Stimulated activated naive B cell treated with anti-CD40 and anti-IgM and Interleukin-4, amounts not matched to agents 10 μg/mL and 1 μg/mL and 100 μg/mL, for 72 hours (primary cell): ENCODE data around the gene PVALB.
"Not testable (repeated sequence)": the region's sequence is repeated elsewhere in the genome, so short reads cannot be mapped to it uniquely, and the experiment has no call there.

ENCODE experiments used
- ATAC-seq, 2 donors: fragments of 150-1000 bp; cut with Tn5 transposase; replicated peaks; 2 replicates each; pipeline ENCODE4 v1.10.0; 2021; ENCODE audit warnings: moderate library complexity in 1 of 2
- DNase-seq: peaks from one replicate; pipeline ENCODE4 v3.0.0; 2021
- H3K27ac Mint-ChIP-seq: one replicate; pipeline ENCODE4 v1.8.0; 2022; ENCODE audit warnings: mild to moderate bottlenecking, mixed read lengths
- H3K27me3 Mint-ChIP-seq, 2 donors: one replicate each; pipeline ENCODE4 v1.8.0; 2022; ENCODE audit warnings: mixed read lengths in 2 of 2
- H3K36me3 Mint-ChIP-seq, 2 donors: one replicate each; pipeline ENCODE4 v1.8.0; 2022; ENCODE audit warnings: mixed read lengths in 2 of 2, mild to moderate bottlenecking in 1 of 2
- H3K4me1 Mint-ChIP-seq, 2 donors: one replicate each; pipeline ENCODE4 v1.8.0; 2022; ENCODE audit warnings: mixed read lengths in 2 of 2, mild to moderate bottlenecking in 1 of 2
- H3K4me3 Mint-ChIP-seq, 2 donors: one replicate each; pipeline ENCODE4 v1.8.0; 2022; ENCODE audit warnings: mild to moderate bottlenecking in 2 of 2, mixed read lengths in 2 of 2, moderate library complexity in 1 of 2
- H3K9me3 Mint-ChIP-seq, 2 donors: one replicate each; pipeline ENCODE4 v1.8.0; 2022; ENCODE audit warnings: mixed read lengths in 2 of 2, mild to moderate bottlenecking in 1 of 2

PVALB gene

GRCh38 chr22:36759481-36760159 lies 57.2 kb downstream of the PVALB start:
- ATAC-seq (no peak), DNase-seq (no peak)
- H3K4me3 Mint-ChIP-seq, result no peak overlapping the region
- H3K36me3 Mint-ChIP-seq, result peaks cover 22 to 30% of the 10 kb centered on the region in 2 donors
- peaks cover 2 to 11% of the 10 kb centered on the region in 2 donors for H3K4me1 Mint-ChIP-seq
- peaks cover 7% of the 10 kb centered on the region in 2 donors for H3K27me3 Mint-ChIP-seq
- H3K27ac Mint-ChIP-seq, result no peak overlapping the region
- H3K9me3 Mint-ChIP-seq, result no peaks in the 10 kb centered on the region

GRCh38 chr22:36758792-36759271 lies 58.0 kb downstream of the PVALB start:
- Mint-ChIP-seq H3K4me1 (peaks cover 2 to 11% of the 10 kb centered on the region in 2 donors), H3K9me3 (no peaks in the 10 kb centered on the region), H3K27ac (no peak overlapping the region), H3K4me3 (no peak overlapping the region), H3K36me3 (peaks cover 15 to 23% of the 10 kb centered on the region in 2 donors), H3K27me3 (peaks cover 7 to 9% of the 10 kb centered on the region in 2 donors)
- ATAC-seq (no peak), DNase-seq (no peak)

DNA sequence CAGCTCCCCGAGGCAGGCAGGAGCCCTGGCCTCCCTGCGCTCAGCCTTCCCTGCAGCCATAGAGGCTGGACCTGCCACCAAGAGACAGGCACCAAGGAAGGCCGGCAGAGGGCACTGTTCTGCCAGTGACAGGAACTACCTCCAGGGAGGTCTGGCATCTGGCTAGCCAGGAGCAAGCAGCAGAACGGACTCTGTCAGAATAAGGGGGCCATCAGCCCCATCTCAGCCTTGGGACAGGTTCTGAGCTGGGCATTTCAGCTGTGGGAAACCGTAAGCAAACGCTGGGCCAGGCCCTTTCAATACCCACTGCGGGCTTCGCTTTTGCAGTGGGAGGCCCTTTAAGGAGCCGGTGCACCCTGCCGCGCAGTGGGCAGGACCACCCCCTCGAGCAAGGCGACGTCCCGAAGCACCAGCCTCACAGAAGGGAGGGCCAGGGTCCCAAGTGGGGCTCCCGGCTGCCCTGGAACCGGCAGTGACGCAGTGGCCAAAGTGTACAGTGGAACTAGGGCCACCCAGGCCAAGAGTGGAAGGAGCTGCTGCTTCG lies 59.1 kb downstream of the PVALB start:
- peak; percentile 95 to 99 for ATAC-seq
- Mint-ChIP-seq H3K4me3 (no peak overlapping the region), H3K9me3 (no peaks in the 10 kb centered on the region), H3K4me1 (peaks cover 2 to 11% of the 10 kb centered on the region in 2 donors), H3K36me3 (peaks cover 5 to 17% of the 10 kb centered on the region in 2 donors), H3K27ac (no peak overlapping the region), H3K27me3 (peaks cover 16 to 17% of the 10 kb centered on the region in 2 donors)
- peak; percentile 61 for DNase-seq

DNA sequence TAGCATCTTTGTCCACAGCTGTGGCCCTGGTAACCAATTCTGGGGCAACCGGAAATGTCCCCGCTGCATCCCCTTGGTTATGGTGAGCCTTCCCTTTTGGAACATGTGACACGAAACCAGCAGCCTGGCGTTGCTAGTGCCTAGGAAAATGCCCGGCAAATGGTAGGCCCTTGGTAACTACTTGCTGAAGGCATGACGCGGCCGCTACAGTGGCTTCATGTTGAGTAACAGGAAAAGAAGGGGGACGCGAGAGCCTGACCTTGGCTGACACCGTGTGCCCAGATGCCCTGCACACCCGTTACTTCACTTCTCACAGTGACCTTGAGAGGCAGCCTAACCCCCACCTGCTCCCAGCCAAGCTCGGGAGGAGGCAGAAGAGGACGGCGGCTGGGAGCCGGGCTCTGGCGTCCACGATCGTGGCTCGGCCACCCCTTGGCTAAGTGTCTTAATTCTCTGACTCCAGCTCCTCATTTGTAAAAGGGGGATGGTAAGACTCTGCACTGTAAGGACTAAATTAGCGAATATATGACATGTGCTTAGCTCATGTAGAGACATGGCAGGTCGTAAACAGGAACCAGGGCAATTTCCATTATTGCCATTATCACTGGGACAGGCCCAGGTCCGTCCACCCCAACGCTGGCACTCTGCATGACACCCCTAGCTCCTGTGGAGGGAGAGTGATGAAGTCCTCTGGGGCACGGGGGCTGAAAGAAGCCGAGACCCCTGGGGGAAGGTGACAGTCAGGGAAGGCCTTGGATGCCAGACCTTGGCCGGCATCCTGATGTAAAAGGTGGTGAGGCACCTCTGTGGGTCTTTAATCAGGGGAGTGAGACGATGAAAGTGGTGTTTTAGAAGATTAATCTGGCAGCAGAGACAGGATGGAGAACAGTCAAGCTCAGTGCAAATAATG lies 59.8 kb downstream of the PVALB start:
- ATAC-seq (peak in 1 of 2 donors; percentile 9), DNase-seq (no peak)
- peaks cover 21 to 22% of the 10 kb centered on the region in 2 donors for H3K27me3 Mint-ChIP-seq
- H3K36me3 Mint-ChIP-seq, result peaks cover 0 to 9% of the 10 kb centered on the region in 2 donors
- H3K9me3 Mint-ChIP-seq, result no peaks in the 10 kb centered on the region
- no peak overlapping the region for H3K27ac Mint-ChIP-seq
- H3K4me1 Mint-ChIP-seq, result peaks cover 2 to 11% of the 10 kb centered on the region in 2 donors
- no peak overlapping the region for H3K4me3 Mint-ChIP-seq

DNA sequence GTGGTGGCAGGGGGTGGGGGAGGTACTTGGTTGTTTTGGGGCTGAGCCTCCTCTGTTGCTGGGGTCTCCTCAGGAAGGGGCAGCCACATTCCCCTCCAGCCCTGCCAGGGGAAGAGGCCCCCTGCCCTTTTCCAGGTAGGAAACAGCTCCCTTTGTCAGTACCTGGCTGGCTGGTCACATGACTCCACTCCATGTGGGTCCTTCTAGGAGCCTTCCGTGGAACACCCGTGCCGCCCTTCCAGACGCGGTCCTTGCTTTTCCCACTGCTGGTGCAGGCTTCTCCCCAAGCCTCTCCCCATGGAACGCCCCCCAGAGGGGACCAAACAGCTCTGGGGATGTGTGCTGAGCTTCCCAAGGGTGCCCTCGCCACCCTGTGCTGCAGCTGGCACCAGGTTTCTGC lies 60.8 kb downstream of the PVALB start:
- peaks cover 2 to 11% of the 10 kb centered on the region in 2 donors for H3K4me1 Mint-ChIP-seq
- DNase-seq, result no peak
- peaks cover 0 to 6% of the 10 kb centered on the region in 2 donors for H3K36me3 Mint-ChIP-seq
- H3K4me3 Mint-ChIP-seq, result no peak overlapping the region
- no peaks in the 10 kb centered on the region for H3K9me3 Mint-ChIP-seq
- H3K27me3 Mint-ChIP-seq, result peaks cover 21 to 22% of the 10 kb centered on the region in 2 donors
- ATAC-seq, result no peak
- H3K27ac Mint-ChIP-seq, result no peak overlapping the region

GRCh38 chr22:36755316-36755715 lies 61.5 kb downstream of the PVALB start:
- no peak for ATAC-seq
- DNase-seq, result no peak
- H3K4me1 Mint-ChIP-seq, result peaks cover 2 to 11% of the 10 kb centered on the region in 2 donors
- no peak overlapping the region for H3K4me3 Mint-ChIP-seq
- peaks cover 22 to 23% of the 10 kb centered on the region in 2 donors for H3K27me3 Mint-ChIP-seq
- no peak overlapping the region for H3K27ac Mint-ChIP-seq
- H3K36me3 Mint-ChIP-seq, result peaks cover 0 to 6% of the 10 kb centered on the region in 2 donors
- no peaks in the 10 kb centered on the region for H3K9me3 Mint-ChIP-seq

DNA sequence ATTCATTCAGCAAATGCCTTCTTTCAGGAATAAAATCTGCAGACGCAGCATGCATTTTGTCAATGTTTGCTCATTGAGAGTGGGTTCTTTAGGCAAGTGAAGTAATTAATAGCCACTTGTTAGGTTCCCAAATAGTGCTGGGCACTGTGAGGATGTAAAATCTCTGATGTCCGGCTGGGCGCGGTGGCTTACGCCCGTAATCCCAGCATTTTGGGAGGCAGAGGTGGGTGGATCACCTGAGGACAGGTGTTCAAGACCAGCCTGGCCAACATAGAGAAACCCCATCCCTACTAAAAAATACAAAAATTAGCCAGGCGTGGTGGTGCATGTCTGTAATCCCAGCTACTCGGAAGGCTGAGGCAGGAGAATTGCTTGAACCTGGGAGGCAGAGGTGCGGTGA lies 62.0 kb downstream of the PVALB start:
- not testable (repeated sequence) for H3K36me3 Mint-ChIP-seq, H3K4me3 Mint-ChIP-seq, H3K27ac Mint-ChIP-seq, DNase-seq, ATAC-seq, H3K9me3 Mint-ChIP-seq
- peaks cover 2 to 11% of the 10 kb centered on the region in 2 donors for H3K4me1 Mint-ChIP-seq
- H3K27me3 Mint-ChIP-seq, result peaks cover 22 to 28% of the 10 kb centered on the region in 2 donors

DNA sequence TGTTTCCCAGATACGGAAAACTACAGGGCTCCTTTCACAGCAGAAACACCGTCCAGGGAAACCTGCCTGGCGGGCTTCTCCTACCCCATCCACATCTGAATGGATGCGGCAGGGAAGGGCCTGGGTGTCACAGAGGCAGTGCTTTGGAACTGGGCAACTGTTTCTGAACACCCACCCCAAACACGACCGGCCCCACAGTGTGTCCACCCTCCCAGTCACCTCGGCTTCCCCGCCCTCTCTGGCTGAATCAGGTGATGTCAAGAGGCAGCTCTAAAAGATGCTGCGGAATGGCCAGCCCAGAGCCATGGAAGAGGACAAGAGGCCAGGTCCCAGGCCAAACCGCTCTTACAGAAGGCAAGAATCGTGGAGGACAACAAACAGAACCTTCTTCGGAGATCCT lies 62.9 kb downstream of the PVALB start:
- Mint-ChIP-seq H3K27ac (no peak overlapping the region), H3K9me3 (no peaks in the 10 kb centered on the region), H3K36me3 (peaks cover 0 to 6% of the 10 kb centered on the region in 2 donors), H3K27me3 (peaks cover 22 to 29% of the 10 kb centered on the region in 2 donors), H3K4me3 (no peak overlapping the region), H3K4me1 (peaks cover 2 to 11% of the 10 kb centered on the region in 2 donors)
- ATAC-seq (no peak), DNase-seq (no peak)

GRCh38 chr22:36753120-36753802 lies 63.6 kb downstream of the PVALB start:
- Mint-ChIP-seq H3K9me3 (no peaks in the 10 kb centered on the region), H3K4me3 (no peak overlapping the region), H3K27me3 (peaks cover 22 to 29% of the 10 kb centered on the region in 2 donors), H3K4me1 (peaks cover 2 to 11% of the 10 kb centered on the region in 2 donors), H3K36me3 (no peaks in the 10 kb centered on the region), H3K27ac (no peak overlapping the region)
- no peak for DNase-seq
- ATAC-seq, result no peak
